Vagina (tissue), 2 donors: Measurements from ENCODE around the gene GLMP. TPM values are rescaled to one million over a fixed set of nuclear protein-coding genes. Genes with fewer than 3 reads are reported as not detected.

ENCODE experiments used
- DNase-seq, 2 donors: peaks; one replicate each; pipeline ENCODE4 v3.0.0-alpha.2; 2017; ENCODE audit errors: extremely low spot score in 2 of 2
- H3K27ac ChIP-seq: fragments of 200-600 bp; sonication (generic); one replicate; pipeline ENCODE4 v1.5.1; 2019
- H3K27me3 ChIP-seq: fragments of 200-600 bp; sonication (generic); one replicate; pipeline ENCODE4 v1.5.1; 2019
- H3K36me3 ChIP-seq, 2 donors: fragments of 200-600 bp; sonication (generic); one replicate each; pipeline ENCODE4 v1.5.1; 2017 to 2019
- H3K4me1 ChIP-seq: fragments of 200-600 bp; sonication (generic); one replicate; pipeline ENCODE4 v1.5.1; 2019
- H3K4me3 ChIP-seq, 2 donors: fragments of 200-600 bp; sonication (generic); 1 replicate in 1 of 2; 2 replicates in 1 of 2; pipeline ENCODE4 v1.5.1; 2016 to 2019
- H3K9me3 ChIP-seq: fragments of 200-600 bp; sonication (generic); one replicate; pipeline ENCODE4 v1.5.1; 2019
- CTCF ChIP-seq, 3 experiments: fragments of 450-650 bp in 2 of 3; fragments of 200-600 bp in 1 of 3; sonication (generic) in 1 of 3; IDR thresholded peaks; one replicate each; pipeline ENCODE4 v1.5.1; 2017 to 2019; ENCODE audit warnings: antibody characterized with exemption in 3 of 3, mild to moderate bottlenecking in 2 of 3, moderate library complexity in 2 of 3
- POLR2A ChIP-seq, 2 donors: fragments of 450-650 bp; IDR thresholded peaks; one replicate each; pipeline ENCODE4 v1.6.1; 2017; ENCODE audit warnings: antibody characterized with exemption in 2 of 2, mild to moderate bottlenecking in 2 of 2, moderate library complexity in 2 of 2
- POLR2AphosphoS5 ChIP-seq, 2 donors: sonication (generic); formaldehyde crosslinking; IDR thresholded peaks; one replicate each; pipeline ENCODE4 v1.9.0; 2017; ENCODE audit warnings: antibody characterized with exemption in 2 of 2, mild to moderate bottlenecking in 2 of 2, low read depth in 1 of 2; ENCODE audit not compliant: insufficient read depth in 1 of 2
- intact Hi-C: fragments of 100-400 bp; cut with DNase I; formaldehyde crosslinking; loops from one replicate; pipeline ENCODE4 v1.15.1; 2023
- total RNA-seq: library from RNA; depleted of rRNA; stranded (reverse); fragments of >200 nt; gene quantifications from one replicate; pipeline ENCODE4 v1.2.3, GENCODE V29; 2016

Gene GLMP
- total RNA-seq, 1 donor from 2014 or later = 36.1 TPM

GRCh38 chr1:156263288-156263655 lies 32.2 kb downstream of the GLMP start:
- no peak for DNase-seq
- Histone ChIP-seq H3K4me1 (no peaks in the 10 kb centered on the region), H3K36me3 (peaks cover 3 to 89% of the 10 kb centered on the region in 2 donors), H3K27ac (no peak overlapping the region), H3K27me3 (no peaks in the 10 kb centered on the region), H3K4me3 (no peak overlapping the region), H3K9me3 (no peaks in the 10 kb centered on the region)
- TF ChIP-seq CTCF (IDR thresholded peaks at IDR 0.05) = no peak
- TF ChIP-seq POLR2AphosphoS5 (IDR thresholded peaks at IDR 0.05; ENCODE audit: insufficient read depth in 1 of 2, low read depth in 1 of 2) = no peak
- TF ChIP-seq POLR2A (IDR thresholded peaks at IDR 0.05) = no peak
- intact Hi-C loops = no loop called here

- Histone ChIP-seq H3K27ac (no peak overlapping the region), H3K4me1 (no peaks in the 10 kb centered on the region), H3K27me3 (no peaks in the 10 kb centered on the region), H3K4me3 (no peak overlapping the region), H3K9me3 (no peaks in the 10 kb centered on the region), H3K36me3 (peaks cover 3 to 89% of the 10 kb centered on the region in 2 donors)
- intact Hi-C loops = no loop called here
- DNase-seq = no peak
- TF ChIP-seq CTCF (IDR thresholded peaks at IDR 0.05) = no peak
- peak in 1 of 2 donors; percentile 8 for TF ChIP-seq POLR2AphosphoS5 (IDR thresholded peaks at IDR 0.05; ENCODE audit: insufficient read depth in 1 of 2, low read depth in 1 of 2)
These were observed 32.8 kb downstream of the GLMP start for GRCh38 chr1:156262461-156263287.

- intact Hi-C loops = no loop called here
- Histone ChIP-seq H3K9me3 (no peaks in the 10 kb centered on the region), H3K4me1 (no peaks in the 10 kb centered on the region), H3K27me3 (no peaks in the 10 kb centered on the region), H3K4me3 (no peak overlapping the region), H3K27ac (no peak overlapping the region), H3K36me3 (peaks cover 3 to 89% of the 10 kb centered on the region in 2 donors)
- TF ChIP-seq CTCF (IDR thresholded peaks at IDR 0.05) (no peak), POLR2AphosphoS5 (IDR thresholded peaks at IDR 0.05; ENCODE audit: insufficient read depth in 1 of 2, low read depth in 1 of 2) (no peak), POLR2A (IDR thresholded peaks at IDR 0.05) (no peak)
- DNase-seq = no peak
These were observed 34.6 kb downstream of the GLMP start for GRCh38 chr1:156260896-156261295.

DNA sequence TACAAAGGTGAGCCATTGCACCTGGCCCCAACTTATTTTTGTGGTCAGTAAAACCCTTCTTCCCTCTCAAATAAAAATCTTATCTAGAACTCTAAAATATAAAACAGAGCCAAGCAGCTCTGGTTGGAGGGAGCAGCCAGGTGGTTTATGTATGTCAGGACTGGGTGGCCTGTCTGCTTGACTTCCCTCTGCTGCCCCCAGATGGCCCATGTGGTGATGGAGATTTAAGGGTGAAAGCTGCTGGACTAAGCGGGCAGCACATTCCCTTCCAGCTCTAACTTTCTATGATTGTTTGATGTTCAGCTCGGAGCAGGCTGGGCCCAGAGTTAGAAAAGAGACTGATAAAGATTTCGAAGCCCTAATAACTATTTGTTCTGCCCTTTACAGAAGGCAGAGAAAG lies 35.7 kb downstream of the GLMP start:
- H3K9me3 ChIP-seq = no peaks in the 10 kb centered on the region
- H3K27ac ChIP-seq = no peak overlapping the region
- no peak overlapping the region for H3K4me3 ChIP-seq
- no peaks in the 10 kb centered on the region for H3K27me3 ChIP-seq
- intact Hi-C loops = no loop called here
- peaks cover 3 to 89% of the 10 kb centered on the region in 2 donors for H3K36me3 ChIP-seq
- H3K4me1 ChIP-seq = no peaks in the 10 kb centered on the region
- TF ChIP-seq CTCF (IDR thresholded peaks at IDR 0.05) = no peak
- no peak for DNase-seq

- intact Hi-C loops = no loop called here
- Histone ChIP-seq H3K4me3 (no peak overlapping the region), H3K4me1 (no peaks in the 10 kb centered on the region), H3K9me3 (no peaks in the 10 kb centered on the region), H3K27ac (no peak overlapping the region), H3K27me3 (no peaks in the 10 kb centered on the region), H3K36me3 (peaks cover 3 to 91% of the 10 kb centered on the region in 2 donors)
- no peak for DNase-seq
- TF ChIP-seq POLR2AphosphoS5 (IDR thresholded peaks at IDR 0.05; ENCODE audit: insufficient read depth in 1 of 2, low read depth in 1 of 2) (no peak), CTCF (IDR thresholded peaks at IDR 0.05) (no peak), POLR2A (IDR thresholded peaks at IDR 0.05) (no peak)
These were observed 36.6 kb downstream of the GLMP start for GRCh38 chr1:156258859-156259258.
